AG09319 (cell line): ENCODE results near the gene FBXO7.

ENCODE experiments used
- DNase-seq: peaks from one replicate; pipeline ENCODE4 v3.0.0-alpha.2; 2010; ENCODE audit warnings: low read depth; ENCODE audit errors: extremely low read depth
- TF ChIP-seq, protein P1 (sequence below): IDR thresholded peaks from 2 replicates; pipeline ENCODE4 v1.5.1; 2011; ENCODE audit warnings: low read depth, mild to moderate bottlenecking, inconsistent platforms, low read length, moderate library complexity

The FBXO7 gene

DNA sequence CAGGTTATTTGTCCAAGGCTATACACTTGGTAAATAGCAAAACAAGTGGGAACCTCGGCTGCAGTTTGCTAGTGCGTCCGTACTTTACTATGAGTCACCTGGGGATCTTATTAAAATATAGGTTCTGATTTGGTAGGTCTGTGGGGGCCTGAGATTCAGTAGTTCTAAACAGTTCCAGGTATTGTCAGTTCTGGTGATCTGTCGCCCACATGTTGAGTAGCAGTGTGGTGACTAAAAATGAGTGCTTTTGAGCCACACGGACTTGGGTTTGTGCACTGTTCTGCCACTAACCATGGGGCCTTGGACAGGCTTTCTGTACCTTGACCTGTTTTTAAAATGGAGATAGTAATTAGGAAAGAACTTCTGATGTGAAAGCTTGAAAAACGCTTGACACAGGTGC lies 15.7 kb downstream of the FBXO7 start:
- no peak for DNase-seq
- TF ChIP-seq, protein P1, sequence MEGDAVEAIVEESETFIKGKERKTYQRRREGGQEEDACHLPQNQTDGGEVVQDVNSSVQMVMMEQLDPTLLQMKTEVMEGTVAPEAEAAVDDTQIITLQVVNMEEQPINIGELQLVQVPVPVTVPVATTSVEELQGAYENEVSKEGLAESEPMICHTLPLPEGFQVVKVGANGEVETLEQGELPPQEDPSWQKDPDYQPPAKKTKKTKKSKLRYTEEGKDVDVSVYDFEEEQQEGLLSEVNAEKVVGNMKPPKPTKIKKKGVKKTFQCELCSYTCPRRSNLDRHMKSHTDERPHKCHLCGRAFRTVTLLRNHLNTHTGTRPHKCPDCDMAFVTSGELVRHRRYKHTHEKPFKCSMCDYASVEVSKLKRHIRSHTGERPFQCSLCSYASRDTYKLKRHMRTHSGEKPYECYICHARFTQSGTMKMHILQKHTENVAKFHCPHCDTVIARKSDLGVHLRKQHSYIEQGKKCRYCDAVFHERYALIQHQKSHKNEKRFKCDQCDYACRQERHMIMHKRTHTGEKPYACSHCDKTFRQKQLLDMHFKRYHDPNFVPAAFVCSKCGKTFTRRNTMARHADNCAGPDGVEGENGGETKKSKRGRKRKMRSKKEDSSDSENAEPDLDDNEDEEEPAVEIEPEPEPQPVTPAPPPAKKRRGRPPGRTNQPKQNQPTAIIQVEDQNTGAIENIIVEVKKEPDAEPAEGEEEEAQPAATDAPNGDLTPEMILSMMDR: no peak

DNA sequence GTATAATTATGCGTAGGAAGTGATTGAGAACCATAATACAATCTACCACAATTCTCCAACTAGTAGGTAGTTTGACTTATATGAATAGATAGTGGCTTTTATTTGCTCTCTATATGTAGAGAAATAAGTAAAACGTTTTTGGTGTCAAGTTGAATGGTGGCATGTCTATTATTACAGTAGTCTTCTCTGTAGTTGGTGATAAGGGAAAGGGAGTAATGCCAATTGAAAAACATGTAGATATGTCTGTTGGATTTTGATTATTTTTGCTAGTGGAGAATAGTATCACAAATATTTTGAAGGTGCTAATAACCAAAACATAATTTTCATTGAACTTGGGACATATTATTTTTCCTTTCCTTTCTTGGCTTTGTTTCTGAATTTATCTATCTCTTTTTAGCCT lies 17.5 kb downstream of the FBXO7 start:
- DNase-seq: no peak
- TF ChIP-seq, protein P1: no peak

DNA sequence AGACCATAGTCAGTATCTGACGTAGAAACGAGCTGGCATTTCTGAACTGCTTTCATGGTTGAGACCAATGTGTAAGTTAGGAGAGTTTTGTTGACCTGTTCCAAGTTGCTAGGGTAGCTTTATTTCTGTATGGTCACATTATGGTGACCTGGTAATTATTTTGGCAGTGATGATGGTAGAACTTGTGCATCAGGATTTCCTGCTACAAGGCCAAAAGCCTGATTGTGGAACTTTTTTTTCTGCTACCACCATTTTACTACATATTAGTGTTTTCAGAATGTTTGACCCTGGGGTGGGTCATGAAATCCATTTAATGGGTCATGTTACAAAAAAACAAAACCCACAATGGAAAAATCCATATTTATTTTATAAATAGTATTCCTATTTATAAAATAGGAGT lies 18.9 kb downstream of the FBXO7 start:
- no peak for DNase-seq
- TF ChIP-seq, protein P1: no peak

DNA sequence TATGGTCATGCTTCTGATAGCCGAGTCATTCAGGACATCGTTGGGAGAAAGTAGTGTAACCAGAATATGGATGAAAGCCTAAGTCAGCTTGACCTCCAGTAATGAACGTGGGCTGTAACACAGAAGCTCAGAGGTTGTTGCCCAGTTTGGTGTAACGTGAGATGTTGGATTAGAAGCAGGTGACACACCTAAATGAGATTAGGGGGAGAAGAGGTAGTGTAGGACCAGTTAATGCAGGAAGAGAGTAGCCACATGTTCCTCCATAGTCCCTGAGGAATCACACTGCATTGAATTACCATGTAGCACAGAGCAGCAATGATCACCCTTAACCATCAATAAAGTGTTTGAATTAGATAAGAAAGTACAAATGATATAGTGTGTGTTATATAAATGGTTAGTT lies 20.4 kb downstream of the FBXO7 start:
- no peak for DNase-seq
- TF ChIP-seq, protein P1: no peak

DNA sequence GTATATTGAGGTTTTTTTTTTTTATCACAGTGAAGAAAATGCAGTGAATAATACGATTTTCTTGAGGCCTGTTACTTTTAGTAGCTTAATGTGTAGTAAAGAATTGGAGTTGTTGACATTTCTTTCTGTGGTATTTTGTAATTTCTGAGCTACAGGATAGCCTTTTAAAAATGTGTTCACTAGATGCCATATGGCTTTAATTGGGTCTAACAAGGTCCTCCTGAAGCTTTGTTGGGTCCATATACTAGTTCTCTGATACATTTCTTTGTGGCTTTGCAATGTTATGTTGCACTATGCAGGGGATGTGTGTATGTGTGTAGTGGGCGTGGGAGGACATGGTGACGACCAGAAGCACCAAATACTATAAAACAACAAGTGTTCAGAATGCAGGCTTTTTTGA lies 25.1 kb downstream of the FBXO7 start:
- DNase-seq: peak; percentile 4
- TF ChIP-seq, protein P1: no peak

DNA sequence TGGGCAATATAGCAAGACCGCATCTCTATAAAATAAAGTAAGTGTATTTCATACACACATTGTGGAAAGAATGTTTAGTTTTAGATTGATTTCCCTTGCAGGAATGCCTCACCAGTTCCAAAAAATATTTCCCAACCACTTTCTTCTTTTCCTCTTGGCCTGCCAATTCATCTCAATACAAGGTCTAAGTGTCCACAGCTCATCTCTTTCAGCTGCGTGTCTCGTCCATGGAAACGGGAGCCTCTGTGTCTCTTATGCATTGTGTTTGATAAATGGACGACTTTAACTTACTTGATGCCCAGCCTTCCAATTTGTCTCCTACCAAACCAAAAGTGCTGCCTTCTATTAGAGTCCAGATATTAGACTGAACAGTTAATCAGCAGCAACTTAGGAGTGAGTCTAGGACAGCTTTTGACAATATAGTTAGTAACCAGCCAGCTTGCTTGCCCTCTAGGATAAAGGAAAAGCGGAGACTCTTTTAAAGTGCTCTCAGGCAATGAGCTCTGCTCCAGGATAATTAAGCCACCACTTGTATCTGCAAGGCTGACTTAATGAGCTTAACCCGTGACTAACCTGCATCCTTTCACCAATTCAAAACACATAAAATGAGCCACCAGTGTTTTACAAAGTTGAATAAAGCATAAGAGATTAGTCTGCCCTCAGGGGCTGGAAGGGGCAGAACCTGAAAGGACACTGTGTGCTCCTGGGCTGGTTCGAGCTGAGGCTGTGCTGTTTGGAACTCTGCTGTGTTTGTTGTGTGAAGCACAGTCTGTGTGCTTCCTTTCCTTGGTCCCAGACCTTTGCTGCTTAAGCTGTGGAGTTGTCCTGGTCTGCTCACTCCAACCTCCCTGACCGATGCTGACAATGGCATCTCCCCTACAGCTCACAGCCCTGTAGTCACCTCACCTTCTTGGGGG lies 27.5 kb downstream of the FBXO7 start:
- TF ChIP-seq, protein P1: no peak
- no peak for DNase-seq

DNA sequence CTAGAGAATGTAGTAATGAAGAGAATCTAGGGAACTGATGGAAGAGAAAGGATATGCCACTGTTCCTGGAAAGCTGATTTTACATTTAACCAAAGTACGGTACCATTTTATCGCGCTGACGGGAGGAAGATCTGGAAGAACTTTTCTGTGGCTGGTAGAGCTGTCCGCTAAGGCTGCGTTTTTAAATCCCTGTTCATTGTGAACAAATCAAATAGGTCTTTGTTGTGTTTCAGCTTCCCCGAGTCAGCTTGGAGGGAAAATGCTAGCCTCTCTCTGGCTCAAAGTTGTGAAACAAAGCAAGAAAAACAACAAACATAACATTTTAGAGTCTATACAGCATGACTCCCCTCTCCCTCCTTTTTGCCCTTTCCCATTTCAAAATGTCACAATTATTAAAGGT lies 34.4 kb downstream of the FBXO7 start:
- DNase-seq: no peak
- TF ChIP-seq, protein P1: no peak
